ENCODE results near the gene SURF4. TPM values are rescaled to one million over a fixed set of nuclear protein-coding genes. Genes with fewer than 3 reads are reported as not detected.
A peak's percentile ranks its signal among the peaks of the same experiment; 100 is the strongest.

The SURF4 gene
- total and polyA plus RNA-seq, 2 donors (not counting 1 experiment from before 2014, with no cell fraction given): 34.7 to 43.8 TPM

- Histone ChIP-seq H3K36me3 (replicated peaks in 1 of 2; ENCODE audit: control extremely low read depth in 1 of 2, control insufficient read depth in 1 of 2, extremely low read depth in 1 of 2, insufficient read depth in 2 of 2, low read length in 1 of 2) (peaks cover 0 to 59% of the 10 kb centered on the region in 2 experiments), H3K27ac (ENCODE audit: low read length in 2 of 2) (no peak overlapping the region), H3K9ac (ENCODE audit: low read length) (no peak overlapping the region), H3K4me1 (ENCODE audit: control insufficient read depth in 2 of 2, insufficient read depth in 2 of 2, low read length in 2 of 2) (peaks cover 26 to 42% of the 10 kb centered on the region in 2 donors), H3K4me3 (ENCODE audit: control extremely low read depth in 1 of 5, extremely low read depth in 1 of 5, insufficient read depth in 1 of 5, low read depth in 2 of 5, low read length in 4 of 5) (no peak overlapping the region), H3K4me2 (replicated peaks; ENCODE audit: low read depth, low read length, poor library complexity, severe bottlenecking) (no peak overlapping the region), H3K9me3 (ENCODE audit: control extremely low read depth in 1 of 3, control insufficient read depth in 2 of 3, insufficient read depth in 1 of 3, low read length in 2 of 3) (no peaks in the 10 kb centered on the region), H2AFZ (ENCODE audit: insufficient read depth, low read depth, low read length, poor library complexity, severe bottlenecking) (no peak overlapping the region), H3K27me3 (replicated peaks in 1 of 4; ENCODE audit: control extremely low read depth in 1 of 4, control insufficient read depth in 3 of 4, insufficient read depth in 4 of 4, low read length in 3 of 4) (no peaks in the 10 kb centered on the region), H3K79me2 (ENCODE audit: control insufficient read depth, insufficient read depth, low read length) (peaks cover 89% of the 10 kb centered on the region), H4K20me1 (ENCODE audit: control insufficient read depth, insufficient read depth, low read length, poor library complexity, severe bottlenecking) (peaks cover 96% of the 10 kb centered on the region)
- H3K27me3 Mint-ChIP-seq: no peaks in the 10 kb centered on the region
- WGBS (ENCODE audit: insufficient coverage): 92% methylated on average over 6 of the region's 6 CpGs
- no peak overlapping the region for H3K27ac Mint-ChIP-seq
- intact Hi-C loops (cut with micrococcal nuclease): no loop called here
- peaks cover 50% of the 10 kb centered on the region for H3K4me1 Mint-ChIP-seq
- no peak for ATAC-seq (ENCODE audit: low read depth)
- no peak for DNase-seq
- no peaks in the 10 kb centered on the region for H3K9me3 Mint-ChIP-seq (ENCODE audit: insufficient read depth)
- POLR2A ChIA-PET: no interaction called here
- peak overlapping the region; percentile 16 for H3K4me3 Mint-ChIP-seq
- CTCF ChIA-PET: no interaction called here
- TF ChIP-seq EZH2 (IDR thresholded peaks at IDR 0.05; ENCODE audit: borderline replicate concordance, insufficient read depth, low read depth, low read length, poor library complexity, severe bottlenecking): no peak
- TF ChIP-seq CTCF (IDR thresholded peaks at IDR 0.05): no peak
Observed at GRCh38 chr9:133369422-133369821, 6.4 kb downstream of the SURF4 start.

- TF ChIP-seq EZH2 (IDR thresholded peaks at IDR 0.05; ENCODE audit: borderline replicate concordance, insufficient read depth, low read depth, low read length, poor library complexity, severe bottlenecking) (no peak), CTCF (IDR thresholded peaks at IDR 0.05) (no peak)
- intact Hi-C loops (cut with micrococcal nuclease): no loop called here
- DNase-seq: no peak
- no peaks in the 10 kb centered on the region for H3K27me3 ChIP-seq (replicated peaks in 1 of 4; ENCODE audit: control extremely low read depth in 1 of 4, control insufficient read depth in 3 of 4, insufficient read depth in 4 of 4, low read length in 3 of 4)
- ATAC-seq (ENCODE audit: low read depth): no peak
- Mint-ChIP-seq H3K4me3 (no peak overlapping the region), H3K9me3 (ENCODE audit: insufficient read depth) (no peaks in the 10 kb centered on the region), H3K27me3 (no peaks in the 10 kb centered on the region), H3K27ac (no peak overlapping the region), H3K4me1 (peaks cover 46% of the 10 kb centered on the region)
- peaks cover 23 to 36% of the 10 kb centered on the region in 2 donors for H3K4me1 ChIP-seq (ENCODE audit: control insufficient read depth in 2 of 2, insufficient read depth in 2 of 2, low read length in 2 of 2)
- H3K4me3 ChIP-seq (ENCODE audit: control extremely low read depth in 1 of 5, extremely low read depth in 1 of 5, insufficient read depth in 1 of 5, low read depth in 2 of 5, low read length in 4 of 5): no peak overlapping the region
- H3K4me2 ChIP-seq (replicated peaks; ENCODE audit: low read depth, low read length, poor library complexity, severe bottlenecking): no peak overlapping the region
- no peaks in the 10 kb centered on the region for H3K9me3 ChIP-seq (ENCODE audit: control extremely low read depth in 1 of 3, control insufficient read depth in 2 of 3, insufficient read depth in 1 of 3, low read length in 2 of 3)
- WGBS (ENCODE audit: insufficient coverage): 93% methylated on average over 12 of the region's 18 CpGs
- ChIA-PET POLR2A (no interaction called here), CTCF (no interaction called here)
- no peak overlapping the region for H2AFZ ChIP-seq (ENCODE audit: insufficient read depth, low read depth, low read length, poor library complexity, severe bottlenecking)
- peaks cover 78% of the 10 kb centered on the region for H3K79me2 ChIP-seq (ENCODE audit: control insufficient read depth, insufficient read depth, low read length)
- no peak overlapping the region for H3K27ac ChIP-seq (ENCODE audit: low read length in 2 of 2)
- peaks cover 94% of the 10 kb centered on the region for H4K20me1 ChIP-seq (ENCODE audit: control insufficient read depth, insufficient read depth, low read length, poor library complexity, severe bottlenecking)
- peaks cover 0 to 69% of the 10 kb centered on the region in 2 experiments for H3K36me3 ChIP-seq (replicated peaks in 1 of 2; ENCODE audit: control extremely low read depth in 1 of 2, control insufficient read depth in 1 of 2, extremely low read depth in 1 of 2, insufficient read depth in 2 of 2, low read length in 1 of 2)
- no peak overlapping the region for H3K9ac ChIP-seq (ENCODE audit: low read length)
Observed at GRCh38 chr9:133368249-133368881, 7.5 kb downstream of the SURF4 start.
